ENCODE results near the gene CEP72.
"Not testable (repeated sequence)": the region's sequence is repeated elsewhere in the genome, so short reads cannot be mapped to it uniquely, and the experiment has no call there.

DNA sequence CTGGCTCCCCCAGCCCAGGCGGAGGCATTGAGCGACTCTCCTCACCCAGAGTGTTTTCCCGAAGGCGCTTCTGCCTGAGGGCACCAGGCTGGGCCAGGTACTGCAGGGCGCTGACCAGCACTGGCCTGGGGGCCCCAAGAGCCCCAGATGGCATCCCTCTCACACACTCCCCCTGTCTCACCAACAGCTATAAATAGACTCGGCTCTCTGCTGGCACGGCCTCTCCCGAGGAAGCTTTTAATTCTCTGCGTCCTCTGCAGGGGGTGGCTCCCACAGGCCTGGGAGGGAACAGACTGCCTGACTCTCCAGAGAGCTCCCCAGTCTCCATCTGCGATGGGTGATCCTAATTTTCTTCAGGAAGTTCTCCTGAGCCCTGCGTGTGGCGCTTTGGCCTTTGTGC lies 78.2 kb downstream of the CEP72 start:
- not testable (repeated sequence) for TF ChIP-seq EZH2 (IDR thresholded peaks at IDR 0.05; ENCODE audit: insufficient read depth, poor library complexity, severe bottlenecking); EZH2phosphoT487 (IDR thresholded peaks at IDR 0.05; ENCODE audit: insufficient read depth, low read depth)

Measured in GM23248 (cell line).